Prostate gland (tissue), 2 donors: Measurements from ENCODE around the gene CDHR5. TPM values are rescaled to one million over a fixed set of nuclear protein-coding genes. Genes with fewer than 3 reads are reported as not detected.
"Not testable (repeated sequence)": the region's sequence is repeated elsewhere in the genome, so short reads cannot be mapped to it uniquely, and the experiment has no call there.

ENCODE experiments used
- DNase-seq: peaks from one replicate; pipeline ENCODE4 v3.0.0-alpha.2; 2019; ENCODE audit warnings: low spot score
- H3K27ac ChIP-seq, 2 donors: fragments of 200-600 bp; sonication (generic); 2 replicates each; pipeline ENCODE4 v1.5.1; 2017 to 2019
- H3K27me3 ChIP-seq: fragments of 200-600 bp; sonication (generic); replicated peaks from 2 replicates; pipeline ENCODE4 v1.5.1; 2019; ENCODE audit not compliant: insufficient read depth
- H3K36me3 ChIP-seq, 2 donors: fragments of 200-600 bp; sonication (generic); 1 replicate in 1 of 2; 2 replicates in 1 of 2; pipeline versions ENCODE4 v1.5.1 to v1.8.1; 2017 to 2019
- H3K4me1 ChIP-seq: fragments of 200-600 bp; sonication (generic); replicated peaks from 2 replicates; pipeline ENCODE4 v1.5.1; 2019
- H3K4me3 ChIP-seq, 2 donors: fragments of 200-600 bp; sonication (generic); 2 replicates each; pipeline ENCODE4 v1.5.1; 2017 to 2019
- H3K9me3 ChIP-seq: fragments of 200-600 bp; sonication (generic); 2 replicates; pipeline ENCODE4 v1.5.1; 2017
- CTCF ChIP-seq, 4 experiments: fragments of 200-600 bp in 2 of 4; fragments of 450-650 bp in 2 of 4; sonication (generic) in 2 of 4; IDR thresholded peaks; 1 replicate in 3 of 4; 2 replicates in 1 of 4; pipeline ENCODE4 v1.5.1; 2016 to 2019; ENCODE audit warnings: antibody characterized with exemption in 4 of 4, mild to moderate bottlenecking in 2 of 4, moderate library complexity in 2 of 4
- POLR2A ChIP-seq: fragments of 450-650 bp; IDR thresholded peaks from one replicate; pipeline ENCODE4 v1.6.1; 2016; ENCODE audit warnings: antibody characterized with exemption, mild to moderate bottlenecking
- POLR2AphosphoS5 ChIP-seq: sonication (generic); formaldehyde crosslinking; IDR thresholded peaks from one replicate; pipeline ENCODE4 v1.6.1; 2017; ENCODE audit warnings: antibody characterized with exemption
- WGBS: methylation state at CpG from one replicate; pipeline ENCODE4 v1.1.5; 2018; 5-methylcytosine and 5-hydroxymethylcytosine counted together
- intact Hi-C: fragments of 100-400 bp; cut with DNase I; formaldehyde crosslinking; loops from one replicate; pipeline ENCODE4 v1.14.2; 2022
- total RNA-seq, 2 donors: library from RNA; depleted of rRNA; stranded (reverse); fragments of >200 nt; gene quantifications; one replicate each; pipeline ENCODE4 v1.1.0, GENCODE V29; 2016

Gene CDHR5
- total RNA-seq, 2 donors from 2014 or later, result 0.34 TPM; not detected in 1

DNA sequence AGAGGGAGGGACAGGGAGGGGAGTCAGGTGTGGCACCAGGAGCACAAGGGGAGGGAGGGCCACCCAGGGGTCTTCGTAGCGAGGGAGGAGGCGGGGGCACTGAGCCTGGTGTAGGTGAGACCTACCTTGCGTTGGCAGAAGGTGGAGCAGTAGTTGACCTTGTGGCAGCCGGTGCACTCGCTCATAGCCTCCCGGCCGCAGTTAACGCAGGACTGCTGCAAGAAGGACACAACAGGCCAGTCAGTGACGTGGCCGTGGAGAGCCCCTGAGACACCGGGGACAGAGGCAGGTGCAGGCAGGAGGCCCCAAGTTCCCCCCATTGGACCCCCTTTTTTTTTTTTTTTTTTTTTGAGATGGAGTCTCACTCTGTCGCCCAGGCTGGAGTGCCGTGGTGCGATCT, 29.1 kb upstream of the CDHR5 start:
- no peak overlapping the region for H3K4me3 ChIP-seq
- no peak for TF ChIP-seq CTCF (IDR thresholded peaks at IDR 0.05)
- no peak for TF ChIP-seq POLR2A
- TF ChIP-seq POLR2AphosphoS5, result no peak
- H3K27ac ChIP-seq, result no peak overlapping the region
- no peak for DNase-seq
- H3K27me3 ChIP-seq, result no peaks in the 10 kb centered on the region
- H3K9me3 ChIP-seq, result no peaks in the 10 kb centered on the region
- H3K36me3 ChIP-seq, result no peaks in the 10 kb centered on the region
- WGBS, result 98% methylated on average over 15 of the region's 15 CpGs
- no peaks in the 10 kb centered on the region for H3K4me1 ChIP-seq
- intact Hi-C loops, result no loop called here

DNA sequence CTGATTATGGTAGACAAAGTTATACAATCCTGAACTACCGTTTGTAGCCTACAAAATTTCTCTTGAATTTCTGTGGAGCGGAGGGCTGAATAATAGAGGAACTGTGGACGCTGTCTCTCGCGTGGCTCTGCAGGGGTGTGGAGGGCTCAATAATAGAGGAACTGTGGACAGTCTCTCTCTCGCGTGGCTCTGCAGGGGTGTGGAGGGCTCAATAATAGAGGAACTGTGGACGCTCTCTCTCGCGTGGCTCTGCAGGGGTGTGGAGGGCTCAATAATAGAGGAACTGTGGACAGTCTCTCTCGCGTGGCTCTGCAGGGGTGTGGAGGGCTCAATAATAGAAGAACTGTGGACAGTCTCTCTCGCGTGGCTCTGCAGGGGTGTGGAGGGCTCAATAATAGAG, 28.4 kb upstream of the CDHR5 start:
- H3K27me3 ChIP-seq, H3K4me1 ChIP-seq, DNase-seq, H3K9me3 ChIP-seq, H3K36me3 ChIP-seq, intact Hi-C loops, H3K4me3 ChIP-seq, H3K27ac ChIP-seq: not testable (repeated sequence)
- 91% methylated on average over 14 of the region's 14 CpGs for WGBS

GRCh38 chr11:650482-650881, 25.7 kb upstream of the CDHR5 start:
- H3K36me3 ChIP-seq, result no peaks in the 10 kb centered on the region

GRCh38 chr11:647672-648158, 23.0 kb upstream of the CDHR5 start:
- H3K9me3 ChIP-seq, H3K4me1 ChIP-seq, H3K36me3 ChIP-seq, H3K27ac ChIP-seq, H3K27me3 ChIP-seq, intact Hi-C loops, DNase-seq, H3K4me3 ChIP-seq: not testable (repeated sequence)
- 88% methylated on average over 11 of the region's 14 CpGs for WGBS

More at GRCh38 chr11:650482-650881, 25.7 kb upstream of the CDHR5 start:
- Histone ChIP-seq H3K4me1 (no peaks in the 10 kb centered on the region), H3K27ac (no peak overlapping the region), H3K27me3 (no peaks in the 10 kb centered on the region), H3K4me3 (no peak overlapping the region), H3K9me3 (no peaks in the 10 kb centered on the region)
- intact Hi-C loops, result no loop called here
- WGBS, result 94% methylated on average over 10 of the region's 10 CpGs
- TF ChIP-seq CTCF (IDR thresholded peaks at IDR 0.05), result no peak
- TF ChIP-seq POLR2AphosphoS5, result no peak
- no peak for TF ChIP-seq POLR2A
- no peak for DNase-seq

DNA sequence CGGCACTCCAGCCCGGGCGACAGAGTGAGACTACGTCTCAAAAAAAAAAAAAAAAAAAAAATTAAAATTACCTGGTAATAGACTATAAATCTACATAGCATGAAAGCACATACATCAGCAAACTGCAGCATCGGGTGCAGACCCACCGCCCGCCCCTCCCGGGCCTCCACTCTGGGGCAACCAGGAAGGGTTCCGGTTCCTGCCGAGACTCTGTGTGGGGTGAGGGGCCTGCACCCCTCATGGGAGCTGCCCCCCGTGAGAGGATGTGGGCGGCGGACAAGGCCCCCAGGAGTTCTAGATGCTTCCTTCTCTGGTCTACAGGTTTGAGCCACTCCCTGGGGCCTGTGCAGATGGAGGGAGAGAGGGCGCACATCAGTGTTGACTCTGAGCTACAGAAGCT, 21.5 kb upstream of the CDHR5 start:
- DNase-seq, result no peak
- Histone ChIP-seq H3K27ac (no peak overlapping the region), H3K9me3 (no peaks in the 10 kb centered on the region), H3K4me1 (no peaks in the 10 kb centered on the region), H3K36me3 (peaks cover 0 to 3% of the 10 kb centered on the region in 2 donors), H3K4me3 (no peak overlapping the region), H3K27me3 (no peaks in the 10 kb centered on the region)
- intact Hi-C loops, result no loop called here
- 95% methylated on average over 14 of the region's 14 CpGs for WGBS
- TF ChIP-seq CTCF (IDR thresholded peaks at IDR 0.05), result no peak
- TF ChIP-seq POLR2AphosphoS5, result no peak
- TF ChIP-seq POLR2A, result no peak

- no peaks in the 10 kb centered on the region for H3K27me3 ChIP-seq
- no peak for TF ChIP-seq POLR2AphosphoS5
- TF ChIP-seq POLR2A, result no peak
- TF ChIP-seq CTCF (IDR thresholded peaks at IDR 0.05), result no peak
- DNase-seq, result no peak
- H3K4me1 ChIP-seq, result no peaks in the 10 kb centered on the region
- intact Hi-C loops, result no loop called here
- no peaks in the 10 kb centered on the region for H3K9me3 ChIP-seq
- no peak overlapping the region for H3K4me3 ChIP-seq
- H3K27ac ChIP-seq, result no peak overlapping the region
- peaks cover 0 to 3% of the 10 kb centered on the region in 2 donors for H3K36me3 ChIP-seq
- 92% methylated on average over 16 of the region's 16 CpGs for WGBS
Measured at GRCh38 chr11:645536-645935, 20.8 kb upstream of the CDHR5 start.
